ENCODE results near the gene LSM12.
"Not testable (repeated sequence)": the region's sequence is repeated elsewhere in the genome, so short reads cannot be mapped to it uniquely, and the experiment has no call there.

The LSM12 gene

GRCh38 chr17:43998552-43998951 is 67.9 kb downstream of the LSM12 start:
- no peak for TF ChIP-seq CTCF (IDR thresholded peaks at IDR 0.05; ENCODE audit: low read depth, low read length)
- H3K4me3 ChIP-seq (ENCODE audit: low read depth, low read length) = no peak overlapping the region
- peak; percentile 64 for DNase-seq (ENCODE audit: low read depth, low spot score)
- in situ Hi-C loops (cut with HindIII; ENCODE audit: low sequenced_read_pairs) = no loop called here

DNA sequence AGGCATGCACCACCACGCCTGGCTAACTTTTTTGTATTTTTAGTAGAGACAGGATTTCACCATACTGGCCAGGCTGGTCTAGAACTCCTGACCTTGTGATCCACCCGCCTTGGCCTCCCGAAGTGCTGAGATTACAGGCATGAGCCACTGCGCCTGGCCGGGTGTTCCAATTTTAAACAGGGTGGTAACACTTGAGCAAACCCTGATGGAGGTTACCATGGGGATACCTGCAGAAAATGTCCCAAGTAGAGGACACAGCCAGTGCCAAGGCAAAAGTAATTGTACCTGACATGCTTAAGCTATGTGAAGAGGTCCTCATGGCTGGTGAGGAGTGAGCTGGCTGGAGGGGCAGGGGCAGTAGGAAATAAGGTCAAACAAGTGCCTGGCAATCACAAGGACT is 69.3 kb downstream of the LSM12 start:
- DNase-seq (ENCODE audit: low read depth, low spot score); in situ Hi-C loops (cut with HindIII; ENCODE audit: low sequenced_read_pairs); H3K4me3 ChIP-seq (ENCODE audit: low read depth, low read length): not testable (repeated sequence)

GRCh38 chr17:43995150-43995471 is 71.4 kb downstream of the LSM12 start:
- no peak overlapping the region for H3K4me3 ChIP-seq (ENCODE audit: low read depth, low read length)

GRCh38 chr17:43994272-43995149 is 72.0 kb downstream of the LSM12 start:
- H3K4me3 ChIP-seq (ENCODE audit: low read depth, low read length) = peak overlapping the region; percentile 40
- peak; percentile 87 for TF ChIP-seq CTCF (IDR thresholded peaks at IDR 0.05; ENCODE audit: low read depth, low read length)
- DNase-seq (ENCODE audit: low read depth, low spot score) = peak; percentile 58
- in situ Hi-C loops (cut with HindIII; ENCODE audit: low sequenced_read_pairs) = no loop called here

More at GRCh38 chr17:43995150-43995471, 71.4 kb downstream of the LSM12 start:
- DNase-seq (ENCODE audit: low read depth, low spot score) = no peak
- in situ Hi-C loops (cut with HindIII; ENCODE audit: low sequenced_read_pairs) = no loop called here
- no peak for TF ChIP-seq CTCF (IDR thresholded peaks at IDR 0.05; ENCODE audit: low read depth, low read length)

GRCh38 chr17:43992641-43993040 is 73.8 kb downstream of the LSM12 start:
- no peak for TF ChIP-seq CTCF (IDR thresholded peaks at IDR 0.05; ENCODE audit: low read depth, low read length)
- no peak overlapping the region for H3K4me3 ChIP-seq (ENCODE audit: low read depth, low read length)
- in situ Hi-C loops (cut with HindIII; ENCODE audit: low sequenced_read_pairs) = no loop called here
- no peak for DNase-seq (ENCODE audit: low read depth, low spot score)

DNA sequence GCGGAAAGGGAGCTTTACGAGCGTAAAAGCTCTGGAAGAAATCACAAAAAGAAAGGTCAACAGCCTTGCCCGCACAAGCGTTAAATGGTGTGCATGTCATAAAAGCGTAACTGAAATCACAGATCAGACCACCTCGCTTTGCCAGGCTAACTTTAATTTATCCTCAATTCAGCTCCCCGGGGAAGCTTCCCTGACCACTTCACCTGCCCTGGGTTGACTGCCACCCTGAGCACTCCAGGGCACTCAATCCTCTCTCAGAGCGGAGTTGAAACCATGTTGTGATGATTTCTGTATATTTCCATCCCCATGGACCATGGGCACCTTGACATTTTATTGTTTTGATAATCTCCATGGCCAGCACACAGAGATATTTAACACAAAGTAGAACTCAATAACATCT is 78.2 kb downstream of the LSM12 start:
- DNase-seq (ENCODE audit: low read depth, low spot score) = no peak
- H3K4me3 ChIP-seq (ENCODE audit: low read depth, low read length) = no peak overlapping the region
- in situ Hi-C loops (cut with HindIII; ENCODE audit: low sequenced_read_pairs) = no loop called here
- no peak for TF ChIP-seq CTCF (IDR thresholded peaks at IDR 0.05; ENCODE audit: low read depth, low read length)

- no peak overlapping the region for H3K4me3 ChIP-seq (ENCODE audit: low read depth, low read length)
- DNase-seq (ENCODE audit: low read depth, low spot score) = no peak
- in situ Hi-C loops (cut with HindIII; ENCODE audit: low sequenced_read_pairs) = no loop called here
- TF ChIP-seq CTCF (IDR thresholded peaks at IDR 0.05; ENCODE audit: low read depth, low read length) = no peak
These were observed 79.1 kb downstream of the LSM12 start for GRCh38 chr17:43987131-43988021.
